Muscle of leg (tissue), 11 donors: ENCODE data around the gene PCSK9. TPM values are rescaled to one million over a fixed set of nuclear protein-coding genes. Genes with fewer than 3 reads are reported as not detected.

Experiments
- DNase-seq: peaks from one replicate; pipeline ENCODE4 v3.0.0; 2013
- H3K27ac ChIP-seq: one replicate; pipeline ENCODE4 v1.5.1; 2013; ENCODE audit warnings: mild to moderate bottlenecking, low read length, control low read depth
- H3K27me3 ChIP-seq: one replicate; pipeline ENCODE4 v1.6.1; 2013; ENCODE audit warnings: low read length; ENCODE audit not compliant: control insufficient read depth, insufficient read depth
- H3K36me3 ChIP-seq: one replicate; pipeline ENCODE4 v1.6.1; 2013; ENCODE audit warnings: low read length; ENCODE audit not compliant: control insufficient read depth, insufficient read depth
- H3K4me1 ChIP-seq: one replicate; pipeline ENCODE4 v1.6.1; 2013; ENCODE audit warnings: low read length; ENCODE audit not compliant: control insufficient read depth, insufficient read depth
- H3K4me3 ChIP-seq: one replicate; pipeline ENCODE4 v1.5.1; 2013; ENCODE audit warnings: low read length, control low read depth
- H3K9me3 ChIP-seq: replicated peaks from 2 replicates; pipeline ENCODE4 v1.6.1; 2013; ENCODE audit warnings: low read depth, low read length; ENCODE audit not compliant: control insufficient read depth
- WGBS: methylation state at CpG from one replicate; pipeline ENCODE4 v1.1.5; 2013; ENCODE audit warnings: missing lambda C conversion rate; ENCODE audit not compliant: insufficient coverage; 5-methylcytosine and 5-hydroxymethylcytosine counted together
- polyA plus RNA-seq, 8 donors: library from polyadenylated mRNA; unstranded; fragments of 120-200 nt; gene quantifications; one replicate each; pipeline versions ENCODE4 v1.2.1 to v1.2.3, GENCODE V29; 2013; ENCODE audit warnings: inconsistent platforms in 1 of 8, low replicate concordance in 1 of 8; ENCODE audit not compliant: insufficient read length in 8 of 8, insufficient read depth in 1 of 8
- total RNA-seq: library from RNA; stranded (reverse); fragments of 120-200 nt; gene quantifications from one replicate; pipeline ENCODE4 v1.2.4, GENCODE V29; 2013

Gene PCSK9
- total and polyA plus RNA-seq, 9 donors: 3.1 to 12.7 (median 5.3) TPM

- peak overlapping the region; percentile 52 for H3K27ac ChIP-seq
- 55% methylated on average over 2 of the region's 2 CpGs for WGBS
- DNase-seq: peak; percentile 74
- H3K4me3 ChIP-seq: no peak overlapping the region
- H3K36me3 ChIP-seq: peaks cover 23% of the 10 kb centered on the region
- no peaks in the 10 kb centered on the region for H3K27me3 ChIP-seq
- H3K4me1 ChIP-seq: peaks cover 72% of the 10 kb centered on the region
- no peaks in the 10 kb centered on the region for H3K9me3 ChIP-seq
Measured at GRCh38 chr1:55064861-55065263, 25.5 kb downstream of the PCSK9 start.

DNA sequence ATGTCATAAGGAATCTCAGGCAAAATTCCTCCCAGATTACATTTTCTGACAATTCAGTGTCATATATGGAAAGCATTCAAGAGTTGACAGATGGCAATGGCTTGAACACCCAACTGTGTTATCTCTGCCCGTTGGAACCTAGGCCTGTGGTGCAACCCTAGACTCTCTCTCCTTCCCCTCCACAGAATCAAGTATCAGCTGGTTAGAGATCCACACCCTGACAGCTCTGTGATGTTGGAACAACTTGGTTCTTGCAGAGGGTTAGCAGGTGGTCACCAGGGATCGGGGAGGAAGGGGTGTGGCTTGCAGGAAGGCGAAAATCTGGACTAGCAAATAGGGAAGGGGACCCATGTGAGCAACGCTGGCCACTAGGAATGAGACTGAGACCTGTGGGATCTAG is 26.3 kb downstream of the PCSK9 start:
- Histone ChIP-seq H3K27me3 (no peaks in the 10 kb centered on the region), H3K36me3 (peaks cover 30% of the 10 kb centered on the region), H3K27ac (peak overlapping the region; percentile 49), H3K4me1 (peaks cover 78% of the 10 kb centered on the region), H3K4me3 (no peak overlapping the region), H3K9me3 (no peaks in the 10 kb centered on the region)
- 67% methylated on average over 3 of the region's 4 CpGs for WGBS
- peak; percentile 44 for DNase-seq

DNA sequence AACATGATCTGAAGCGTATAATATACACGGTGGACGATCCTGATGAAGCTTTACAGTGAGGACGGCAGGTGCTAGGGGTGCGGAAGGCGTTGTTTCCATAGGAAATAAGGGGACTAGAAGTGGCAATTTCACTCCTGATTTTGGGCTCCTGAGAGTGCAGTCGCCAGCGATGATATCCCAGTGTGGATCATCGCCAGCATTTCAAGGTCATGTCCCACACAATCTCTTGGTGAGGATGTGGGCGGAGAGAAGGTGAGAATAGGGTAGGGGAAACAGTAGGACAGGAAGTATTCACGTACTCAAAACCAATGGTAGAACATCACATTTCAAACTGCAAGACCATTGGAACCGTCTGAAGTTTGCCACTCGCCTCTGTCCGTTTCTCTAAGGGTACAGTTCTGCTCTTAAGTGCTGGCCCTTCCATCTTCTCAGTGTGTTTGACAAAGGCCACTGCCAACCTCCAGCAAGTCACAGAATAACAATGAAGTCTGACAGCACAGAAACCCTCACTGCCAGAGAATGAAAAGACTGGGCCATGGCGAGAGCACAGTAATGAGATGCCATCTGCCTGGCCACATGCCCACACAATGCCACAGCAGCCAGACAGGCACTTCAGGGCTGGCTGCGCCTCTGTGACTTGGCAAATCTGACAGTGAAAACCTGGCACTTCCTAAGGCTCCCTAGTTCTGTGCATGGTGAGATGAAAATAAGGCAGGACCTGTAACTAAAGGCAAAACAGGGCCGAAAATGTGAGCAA is 27.9 kb downstream of the PCSK9 start:
- Histone ChIP-seq H3K4me1 (peaks cover 76% of the 10 kb centered on the region), H3K36me3 (peaks cover 43% of the 10 kb centered on the region), H3K27me3 (no peaks in the 10 kb centered on the region), H3K9me3 (no peaks in the 10 kb centered on the region), H3K4me3 (no peak overlapping the region), H3K27ac (no peak overlapping the region)
- WGBS: 82% methylated on average over 12 of the region's 17 CpGs
- DNase-seq: peak; percentile 56

GRCh38 chr1:55067914-55068313 is 28.6 kb downstream of the PCSK9 start:
- H3K27me3 ChIP-seq: no peaks in the 10 kb centered on the region
- H3K27ac ChIP-seq: no peak overlapping the region
- peaks cover 49% of the 10 kb centered on the region for H3K36me3 ChIP-seq
- no peak overlapping the region for H3K4me3 ChIP-seq
- no CpG with 5 or more reads among the region's 1 CpG for WGBS
- no peak for DNase-seq
- H3K9me3 ChIP-seq: no peaks in the 10 kb centered on the region
- H3K4me1 ChIP-seq: peaks cover 69% of the 10 kb centered on the region

DNA sequence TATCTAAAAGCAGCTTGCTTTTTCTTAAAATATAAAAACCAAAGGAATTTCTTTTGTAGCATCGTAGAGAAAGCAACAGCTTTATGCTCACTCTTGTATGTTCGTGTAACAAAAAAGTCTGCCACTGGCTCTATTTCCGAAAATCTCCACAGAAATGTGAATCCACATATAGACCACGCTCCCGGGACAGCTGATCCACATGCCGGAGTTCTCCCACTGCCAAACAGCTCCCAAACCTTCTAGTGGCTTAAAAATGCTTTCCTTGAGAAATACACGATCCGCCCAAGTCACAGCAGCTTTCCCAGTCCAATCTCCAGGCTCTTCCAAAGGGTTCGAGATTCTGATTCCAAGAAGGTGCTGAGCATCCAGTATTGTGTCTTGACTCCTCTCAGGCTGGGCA is 29.3 kb downstream of the PCSK9 start:
- Histone ChIP-seq H3K36me3 (peaks cover 56% of the 10 kb centered on the region), H3K4me1 (peaks cover 63% of the 10 kb centered on the region), H3K27ac (no peak overlapping the region), H3K4me3 (no peak overlapping the region), H3K9me3 (no peaks in the 10 kb centered on the region), H3K27me3 (no peaks in the 10 kb centered on the region)
- no peak for DNase-seq
- 83% methylated on average over 9 of the region's 9 CpGs for WGBS

GRCh38 chr1:55069280-55069679 is 29.9 kb downstream of the PCSK9 start:
- H3K27ac ChIP-seq: peak overlapping the region; percentile 40
- 93% methylated on average over 5 of the region's 7 CpGs for WGBS
- peaks cover 60% of the 10 kb centered on the region for H3K36me3 ChIP-seq
- H3K9me3 ChIP-seq: no peaks in the 10 kb centered on the region
- no peaks in the 10 kb centered on the region for H3K27me3 ChIP-seq
- H3K4me1 ChIP-seq: peaks cover 57% of the 10 kb centered on the region
- H3K4me3 ChIP-seq: no peak overlapping the region
- no peak for DNase-seq

DNA sequence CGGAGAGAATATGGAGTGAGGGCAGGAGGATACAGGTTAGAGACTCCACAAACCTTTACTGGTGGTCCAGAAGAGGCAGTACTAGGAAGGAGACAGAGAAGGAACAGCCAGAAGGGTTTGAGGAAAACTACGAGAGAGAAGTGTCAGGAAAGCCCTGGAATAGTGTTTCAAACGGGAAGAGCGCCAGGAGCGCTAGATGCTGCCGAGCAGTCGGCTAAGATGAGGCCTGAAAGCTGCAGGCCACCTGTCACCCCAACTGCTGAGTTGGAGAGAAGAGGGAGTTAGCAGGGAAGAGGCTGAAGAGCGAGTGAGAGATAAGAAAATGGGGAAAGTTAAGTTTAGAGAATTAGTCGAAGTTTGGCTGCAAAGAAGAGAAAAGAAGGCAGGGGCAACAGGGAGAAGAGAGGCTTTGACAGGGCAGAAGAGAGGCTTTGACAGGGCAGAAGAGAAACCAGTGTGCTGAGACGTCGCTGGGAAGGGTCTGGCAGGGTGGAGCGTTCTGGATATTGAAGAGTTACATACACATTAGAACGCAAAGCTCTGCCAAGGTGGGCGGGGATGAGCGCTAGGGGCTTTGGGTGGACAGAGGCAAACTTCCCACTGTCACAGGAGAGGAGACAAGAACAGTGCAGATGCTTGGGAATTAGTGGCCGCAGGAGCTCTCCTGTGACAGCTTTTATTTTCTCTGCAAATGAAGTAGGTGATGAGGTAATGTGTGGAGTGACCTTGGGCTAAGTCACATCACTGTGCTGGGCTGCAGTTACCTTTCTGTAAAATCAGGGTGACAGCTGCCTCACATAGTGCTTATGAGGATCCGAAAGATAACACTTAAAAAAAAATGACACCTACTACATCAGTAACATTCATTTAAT is 31.2 kb downstream of the PCSK9 start:
- Histone ChIP-seq H3K9me3 (no peaks in the 10 kb centered on the region), H3K36me3 (peaks cover 70% of the 10 kb centered on the region), H3K27me3 (no peaks in the 10 kb centered on the region), H3K4me1 (peaks cover 46% of the 10 kb centered on the region), H3K4me3 (no peak overlapping the region), H3K27ac (peak overlapping the region; percentile 82)
- peak; percentile 80 for DNase-seq
- WGBS: 47% methylated on average over 16 of the region's 17 CpGs

- peak; percentile 56 for DNase-seq
- no peaks in the 10 kb centered on the region for H3K9me3 ChIP-seq
- peaks cover 70% of the 10 kb centered on the region for H3K36me3 ChIP-seq
- H3K27me3 ChIP-seq: no peaks in the 10 kb centered on the region
- 39% methylated on average over 6 of the region's 8 CpGs for WGBS
- H3K4me1 ChIP-seq: peaks cover 39% of the 10 kb centered on the region
- H3K27ac ChIP-seq: peak overlapping the region; percentile 82
- H3K4me3 ChIP-seq: no peak overlapping the region
Measured at GRCh38 chr1:55071477-55071876, 32.1 kb downstream of the PCSK9 start.

- 100% methylated on average over 1 of the region's 3 CpGs for WGBS
- no peaks in the 10 kb centered on the region for H3K9me3 ChIP-seq
- H3K4me3 ChIP-seq: no peak overlapping the region
- H3K27ac ChIP-seq: no peak overlapping the region
- no peak for DNase-seq
- peaks cover 66% of the 10 kb centered on the region for H3K36me3 ChIP-seq
- H3K4me1 ChIP-seq: peaks cover 29% of the 10 kb centered on the region
- no peaks in the 10 kb centered on the region for H3K27me3 ChIP-seq
Measured at GRCh38 chr1:55073187-55073916, 34.0 kb downstream of the PCSK9 start.

DNA sequence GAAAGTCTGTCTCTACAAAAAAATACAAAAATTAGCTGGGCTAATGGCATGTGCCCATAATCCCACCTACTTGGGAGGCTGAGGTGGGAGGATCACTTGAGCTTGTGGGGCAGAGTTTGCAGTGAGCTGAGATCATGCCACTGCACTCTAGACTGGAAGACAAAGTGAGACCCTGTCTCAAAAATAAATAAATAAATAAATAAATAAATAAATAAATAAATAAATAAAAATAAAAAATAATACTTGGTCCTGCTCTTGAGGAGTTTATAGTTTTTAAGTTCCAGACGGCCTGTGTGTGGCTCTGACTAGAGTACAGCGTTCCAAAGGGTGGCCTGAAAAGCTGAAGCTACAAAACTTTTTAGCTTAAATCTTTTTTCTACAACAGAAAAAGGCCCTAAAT is 35.1 kb downstream of the PCSK9 start:
- Histone ChIP-seq H3K9me3 (no peaks in the 10 kb centered on the region), H3K4me1 (peaks cover 21% of the 10 kb centered on the region), H3K27me3 (no peaks in the 10 kb centered on the region), H3K36me3 (peaks cover 66% of the 10 kb centered on the region), H3K27ac (no peak overlapping the region), H3K4me3 (no peak overlapping the region)
- no peak for DNase-seq
- WGBS: no CpG with 5 or more reads among the region's 2 CpGs
